Measurements from ENCODE around the gene STX11. TPM values are rescaled to one million over a fixed set of nuclear protein-coding genes. Genes with fewer than 3 reads are reported as not detected.

Gene STX11
- total RNA-seq, 3 donors from 2014 or later, result 20.0 to 46.4 (median 22.8) TPM

- Histone ChIP-seq H3K4me3 (no peak overlapping the region), H3K4me1 (peaks cover 0 to 4% of the 10 kb centered on the region in 2 donors), H3K9me3 (no peaks in the 10 kb centered on the region), H3K27me3 (no peaks in the 10 kb centered on the region), H3K27ac (no peak overlapping the region), H3K36me3 (no peaks in the 10 kb centered on the region)
- intact Hi-C loops (cut with DNase I; ENCODE audit: low total_unique reads), result loop anchor here (10.0 kb wide), 1 partner anchor 1474 kb away; no protein-coding TSS in a partner anchor
- no peak for DNase-seq (ENCODE audit: low spot score in 2 of 2)
- TF ChIP-seq POLR2AphosphoS5 (IDR thresholded peaks at IDR 0.05), result no peak
- peak in 2 of 3 donors; percentile 39 to 49 for TF ChIP-seq CTCF (IDR thresholded peaks at IDR 0.05)
Observed at GRCh38 chr6:144219056-144219685, 68.9 kb downstream of the STX11 start.

GRCh38 chr6:144220031-144220790 is 69.9 kb downstream of the STX11 start:
- no peak overlapping the region for H3K4me3 ChIP-seq
- intact Hi-C loops (cut with DNase I; ENCODE audit: low total_unique reads), result no loop called here
- TF ChIP-seq POLR2A (IDR thresholded peaks at IDR 0.05), result no peak
- no peak for TF ChIP-seq CTCF (IDR thresholded peaks at IDR 0.05)
- no peak for TF ChIP-seq POLR2AphosphoS5 (IDR thresholded peaks at IDR 0.05)
- no peak overlapping the region for H3K27ac ChIP-seq
- DNase-seq (ENCODE audit: low spot score in 2 of 2), result no peak
- no peaks in the 10 kb centered on the region for H3K36me3 ChIP-seq
- H3K4me1 ChIP-seq, result peaks cover 0 to 4% of the 10 kb centered on the region in 2 donors
- H3K27me3 ChIP-seq, result no peaks in the 10 kb centered on the region
- no peaks in the 10 kb centered on the region for H3K9me3 ChIP-seq

DNA sequence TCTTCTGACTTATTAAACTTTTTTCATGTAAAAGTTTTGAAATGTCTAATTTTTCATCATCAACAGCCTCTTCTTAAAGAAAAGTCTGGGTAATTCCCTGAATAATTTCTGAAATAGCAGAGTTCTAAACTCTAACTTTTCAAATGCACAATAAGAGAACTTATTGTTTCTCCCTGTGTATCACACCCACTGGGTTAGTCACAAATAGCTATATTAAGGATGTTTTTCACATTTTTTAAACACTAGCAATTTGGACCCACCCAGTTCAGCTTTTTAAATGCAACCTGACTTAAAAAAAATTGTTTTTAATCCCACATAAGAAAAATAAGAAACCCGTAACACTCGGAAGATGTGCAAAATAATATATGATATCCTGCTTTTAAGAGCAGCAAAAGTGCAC is 73.4 kb downstream of the STX11 start:
- H3K27me3 ChIP-seq, result no peaks in the 10 kb centered on the region
- no peak overlapping the region for H3K27ac ChIP-seq
- no peak overlapping the region for H3K4me3 ChIP-seq
- intact Hi-C loops (cut with DNase I; ENCODE audit: low total_unique reads), result no loop called here
- H3K36me3 ChIP-seq, result no peaks in the 10 kb centered on the region
- no peaks in the 10 kb centered on the region for H3K9me3 ChIP-seq
- no peaks in the 10 kb centered on the region for H3K4me1 ChIP-seq
- TF ChIP-seq CTCF (IDR thresholded peaks at IDR 0.05) (no peak), POLR2AphosphoS5 (IDR thresholded peaks at IDR 0.05) (no peak), POLR2A (IDR thresholded peaks at IDR 0.05) (no peak)
- DNase-seq (ENCODE audit: low spot score in 2 of 2), result no peak

GRCh38 chr6:144231721-144232120 is 81.4 kb downstream of the STX11 start:
- Histone ChIP-seq H3K36me3 (no peaks in the 10 kb centered on the region), H3K9me3 (no peaks in the 10 kb centered on the region), H3K27ac (no peak overlapping the region), H3K4me1 (no peaks in the 10 kb centered on the region), H3K4me3 (no peak overlapping the region), H3K27me3 (no peaks in the 10 kb centered on the region)
- TF ChIP-seq POLR2AphosphoS5 (IDR thresholded peaks at IDR 0.05), result no peak
- no peak for TF ChIP-seq POLR2A (IDR thresholded peaks at IDR 0.05)
- no peak for TF ChIP-seq CTCF (IDR thresholded peaks at IDR 0.05)
- intact Hi-C loops (cut with DNase I; ENCODE audit: low total_unique reads), result no loop called here
- no peak for DNase-seq (ENCODE audit: low spot score in 2 of 2)

- no peaks in the 10 kb centered on the region for H3K36me3 ChIP-seq
- TF ChIP-seq POLR2AphosphoS5 (IDR thresholded peaks at IDR 0.05) (no peak), CTCF (IDR thresholded peaks at IDR 0.05) (no peak), POLR2A (IDR thresholded peaks at IDR 0.05) (no peak)
Observed at GRCh38 chr6:144232176-144232831, 82.0 kb downstream of the STX11 start.

More at GRCh38 chr6:144232176-144232831, 82.0 kb downstream of the STX11 start:
- Histone ChIP-seq H3K9me3 (no peaks in the 10 kb centered on the region), H3K4me3 (no peak overlapping the region), H3K27me3 (no peaks in the 10 kb centered on the region), H3K27ac (no peak overlapping the region), H3K4me1 (no peaks in the 10 kb centered on the region)
- no peak for DNase-seq (ENCODE audit: low spot score in 2 of 2)
- intact Hi-C loops (cut with DNase I; ENCODE audit: low total_unique reads), result no loop called here

Measured in breast epithelium (tissue), 4 donors.